GM04503 (cell line): ENCODE results near the gene KCNMA1.
"Not testable (repeated sequence)": the region's sequence is repeated elsewhere in the genome, so short reads cannot be mapped to it uniquely, and the experiment has no call there.

Experiments used
- DNase-seq: peaks from one replicate; pipeline ENCODE4 v3.0.0-alpha.2; 2012; ENCODE audit warnings: low read depth

KCNMA1 gene

GRCh38 chr10:77661674-77662073 lies 24.1 kb upstream of the KCNMA1 start:
- no peak for DNase-seq

DNA sequence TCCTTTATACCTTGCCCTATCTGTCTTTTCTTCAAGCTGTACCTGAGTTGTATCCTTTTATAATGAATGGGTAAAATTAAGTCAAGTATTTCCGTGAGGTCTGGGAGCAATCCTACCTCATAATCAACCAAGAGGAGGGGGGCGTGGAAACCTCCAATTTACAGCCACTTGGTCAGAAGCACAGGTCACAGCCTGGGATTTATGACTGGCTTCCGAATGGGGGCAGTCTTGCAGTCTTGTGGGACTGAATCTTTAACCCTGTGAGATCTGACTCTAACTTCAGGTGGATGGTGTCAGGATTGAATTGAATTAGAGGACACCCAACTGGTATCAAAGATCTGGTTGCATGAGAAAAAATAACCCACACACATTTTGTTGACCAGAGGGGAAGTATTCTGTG lies 23.5 kb upstream of the KCNMA1 start:
- DNase-seq: no peak

DNA sequence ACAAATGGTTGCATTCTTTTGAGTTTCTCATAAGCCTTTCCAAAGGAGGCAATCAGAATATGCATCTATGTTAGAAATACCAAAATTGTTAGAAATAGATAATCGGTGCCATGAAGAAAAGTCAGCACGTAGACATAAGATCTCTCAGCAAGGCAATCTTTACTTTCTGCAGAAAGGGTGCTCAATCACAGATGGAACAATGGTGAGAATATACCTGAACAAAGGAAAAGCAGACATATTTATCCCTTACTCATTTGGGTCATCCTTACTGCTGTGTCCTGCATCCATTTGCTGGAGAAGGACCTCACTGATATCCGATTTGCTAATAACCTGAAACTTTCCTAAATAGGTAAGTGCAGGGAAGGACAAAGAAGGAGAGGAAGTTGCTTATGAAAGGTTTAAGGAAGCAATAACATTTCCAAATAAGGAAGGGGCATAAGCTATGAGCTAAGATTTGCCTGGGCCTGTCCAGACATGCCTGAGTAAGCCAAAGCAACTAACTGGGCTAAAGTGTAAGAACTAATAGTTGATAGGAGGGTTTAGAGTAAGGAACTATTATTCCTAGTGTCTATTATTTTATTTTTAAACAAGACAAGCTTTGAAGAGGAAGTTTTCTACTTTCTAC lies 21.6 kb upstream of the KCNMA1 start:
- DNase-seq: not testable (repeated sequence)

- no peak for DNase-seq
Observed at GRCh38 chr10:77653210-77653609, 15.6 kb upstream of the KCNMA1 start.

DNA sequence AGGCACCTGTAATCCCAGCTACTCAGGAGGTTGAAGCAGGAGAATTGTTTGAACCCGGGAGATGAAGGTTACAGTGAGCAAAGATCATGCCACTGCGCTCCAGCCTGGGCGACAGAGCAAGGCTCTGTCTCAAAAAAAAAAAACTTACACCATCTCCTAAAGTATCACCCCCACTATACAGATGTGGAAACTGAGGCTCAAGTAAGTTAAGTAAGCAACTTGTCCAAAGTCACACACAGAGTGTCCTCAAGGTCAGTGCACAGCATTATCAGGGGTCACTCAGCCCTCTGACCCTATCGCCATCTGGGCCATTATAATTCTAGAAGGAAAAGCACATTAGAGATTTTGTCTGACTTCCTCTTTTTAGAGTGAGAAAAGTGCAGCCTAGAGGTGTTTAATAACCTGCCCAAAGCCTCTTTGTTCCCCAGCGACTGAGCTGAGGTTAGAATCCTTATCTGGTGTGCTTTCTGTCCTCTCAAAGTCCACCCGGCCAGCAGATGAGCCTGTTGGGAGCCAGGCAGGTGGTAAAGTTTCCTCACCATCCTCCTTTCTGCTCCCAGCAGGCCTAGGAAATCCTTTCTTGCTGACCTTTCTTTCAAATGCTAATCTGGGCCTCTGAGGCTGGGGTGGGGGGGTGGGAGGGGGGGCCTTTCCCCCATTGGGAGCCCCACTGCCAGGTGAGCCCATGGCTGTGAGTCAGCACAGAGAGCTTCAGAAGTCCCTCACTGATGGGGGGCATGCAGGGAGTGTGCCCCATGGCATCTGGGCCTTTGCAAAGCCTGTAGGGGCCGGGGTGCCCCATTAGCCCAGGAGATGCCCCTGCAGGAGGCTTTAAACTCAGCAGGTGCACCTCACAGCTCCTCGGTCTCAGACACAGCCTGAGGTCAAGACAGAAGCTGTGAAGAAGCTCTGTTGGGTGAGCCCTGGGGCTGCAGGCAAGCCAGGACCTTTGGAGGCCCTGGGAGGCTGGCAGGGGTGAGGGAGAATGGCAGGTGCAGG lies 12.0 kb upstream of the KCNMA1 start:
- DNase-seq: no peak

- no peak for DNase-seq
Observed at GRCh38 chr10:77648472-77648871, 10.9 kb upstream of the KCNMA1 start.

- DNase-seq: no peak
Observed at GRCh38 chr10:77647543-77648293, 10.1 kb upstream of the KCNMA1 start.

GRCh38 chr10:77644557-77645243 lies 7.1 kb upstream of the KCNMA1 start:
- DNase-seq: no peak

GRCh38 chr10:77643795-77644468 lies 6.3 kb upstream of the KCNMA1 start:
- DNase-seq: no peak

DNA sequence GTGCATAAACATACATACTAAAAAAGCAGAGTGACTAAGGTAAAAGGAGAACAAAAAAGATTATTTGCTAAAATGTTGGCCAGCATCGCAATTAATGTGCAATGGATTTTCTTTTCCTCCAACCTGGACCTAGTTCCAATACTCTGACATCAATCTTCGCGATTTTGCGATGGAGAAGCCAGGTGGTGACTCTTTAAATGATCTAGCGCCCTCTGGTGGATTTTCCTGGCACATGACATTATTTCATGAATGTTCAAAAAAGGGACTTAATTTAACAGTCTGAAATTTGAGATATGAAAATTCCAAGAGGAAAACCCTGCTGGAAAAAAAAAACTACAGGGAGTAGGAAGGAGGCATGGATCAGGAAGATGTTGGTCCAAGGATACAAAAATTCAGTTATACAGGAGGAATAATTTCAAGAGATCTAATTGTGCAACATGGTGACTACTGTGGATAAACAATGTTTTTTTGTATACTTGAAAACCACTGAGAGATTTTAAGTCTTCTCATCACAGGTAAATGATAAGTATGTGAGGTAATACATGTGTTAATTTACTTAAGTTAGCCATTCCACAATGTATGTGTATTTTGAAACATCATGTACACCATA lies 4.3 kb upstream of the KCNMA1 start:
- DNase-seq: no peak

GRCh38 chr10:77641344-77641743 lies 3.7 kb upstream of the KCNMA1 start:
- no peak for DNase-seq

DNA sequence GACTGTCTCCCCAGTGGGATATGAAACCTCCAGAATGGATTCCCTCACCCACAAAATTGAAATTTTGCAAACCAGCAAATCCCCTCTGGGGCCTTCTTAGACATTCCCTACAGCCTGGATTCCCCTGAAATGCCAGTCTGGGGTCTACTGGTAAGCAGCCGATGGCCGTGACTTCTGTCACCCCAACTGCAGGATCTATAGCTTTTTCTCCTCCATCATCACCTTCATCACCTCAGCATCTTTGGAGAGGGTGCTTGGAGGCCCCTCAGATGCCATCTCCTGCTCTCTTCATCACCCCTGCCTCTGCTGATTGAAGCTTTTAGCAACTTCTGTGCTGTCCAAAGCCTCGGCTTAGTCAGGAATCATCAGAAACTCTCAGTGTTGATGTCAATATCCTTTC lies 2.6 kb upstream of the KCNMA1 start:
- no peak for DNase-seq

- no peak for DNase-seq
Observed at GRCh38 chr10:77639756-77640155, 2.1 kb upstream of the KCNMA1 start.

DNA sequence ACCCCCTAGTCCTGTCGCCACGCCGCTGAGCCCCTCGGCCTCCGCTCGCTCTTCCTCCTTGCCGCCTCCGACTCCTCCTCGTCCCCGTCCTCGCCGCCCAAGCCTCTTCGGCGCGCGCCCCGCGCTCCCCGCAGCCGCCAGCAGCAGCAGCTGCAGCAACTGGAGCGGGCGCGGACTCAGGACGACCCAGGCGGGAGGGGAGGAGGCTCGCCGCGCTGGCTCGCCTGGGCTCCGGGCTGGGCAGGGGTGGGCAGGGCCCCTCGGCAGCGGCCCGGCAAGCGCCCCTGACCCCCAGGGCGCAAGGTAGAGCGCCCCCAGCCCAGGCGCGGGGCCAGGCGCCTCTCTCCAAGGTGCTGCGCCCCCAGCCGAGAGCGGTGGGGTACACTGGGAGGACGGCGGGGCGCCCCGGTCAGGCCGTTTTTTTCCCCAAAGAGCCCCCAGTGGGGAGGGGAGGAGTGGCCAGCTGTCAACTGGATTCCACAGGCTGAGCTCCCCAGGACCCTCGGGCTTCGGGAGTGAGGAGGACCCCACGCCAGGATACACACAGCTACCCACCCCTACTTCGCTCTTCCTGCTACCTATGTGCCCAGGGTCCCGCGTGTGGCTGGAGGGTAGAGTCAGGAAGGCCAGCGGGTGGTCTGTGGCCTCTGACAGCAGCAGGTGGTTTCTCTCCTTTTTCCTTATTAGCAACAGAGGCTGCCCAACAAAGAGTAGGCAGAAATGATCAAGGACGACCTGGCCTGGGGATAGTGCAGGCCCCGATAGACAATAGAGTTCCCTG lies 903 bp upstream of the KCNMA1 start:
- DNase-seq: no peak

DNA sequence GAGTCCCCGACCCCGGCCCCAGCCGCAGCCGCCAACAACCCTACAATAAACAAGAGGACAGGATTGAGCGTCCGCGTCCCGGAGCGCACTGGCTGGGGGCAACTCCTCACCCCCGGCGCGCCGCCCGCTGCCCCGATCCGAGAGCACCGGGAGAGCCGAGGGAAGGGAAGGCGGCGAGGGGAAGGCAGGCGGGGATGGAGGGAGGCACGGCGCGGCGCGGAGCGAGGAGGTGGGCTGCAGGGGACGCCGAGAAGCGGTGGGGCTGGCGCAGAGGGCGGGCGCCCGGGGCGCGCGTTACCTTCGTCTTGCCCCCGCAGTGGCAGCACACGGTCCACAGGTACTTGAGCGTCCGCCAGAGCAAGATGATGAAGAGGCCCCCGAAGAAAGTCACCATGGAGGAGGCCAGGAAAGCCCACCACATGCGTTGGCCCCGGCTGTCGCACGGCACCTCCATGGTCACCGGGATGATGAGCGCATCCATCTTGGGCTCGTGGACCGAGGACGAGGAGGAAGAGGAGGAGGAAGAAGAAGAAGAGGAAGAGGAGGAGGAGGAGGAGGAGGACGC lies 559 bp downstream of the KCNMA1 start:
- no peak for DNase-seq

DNA sequence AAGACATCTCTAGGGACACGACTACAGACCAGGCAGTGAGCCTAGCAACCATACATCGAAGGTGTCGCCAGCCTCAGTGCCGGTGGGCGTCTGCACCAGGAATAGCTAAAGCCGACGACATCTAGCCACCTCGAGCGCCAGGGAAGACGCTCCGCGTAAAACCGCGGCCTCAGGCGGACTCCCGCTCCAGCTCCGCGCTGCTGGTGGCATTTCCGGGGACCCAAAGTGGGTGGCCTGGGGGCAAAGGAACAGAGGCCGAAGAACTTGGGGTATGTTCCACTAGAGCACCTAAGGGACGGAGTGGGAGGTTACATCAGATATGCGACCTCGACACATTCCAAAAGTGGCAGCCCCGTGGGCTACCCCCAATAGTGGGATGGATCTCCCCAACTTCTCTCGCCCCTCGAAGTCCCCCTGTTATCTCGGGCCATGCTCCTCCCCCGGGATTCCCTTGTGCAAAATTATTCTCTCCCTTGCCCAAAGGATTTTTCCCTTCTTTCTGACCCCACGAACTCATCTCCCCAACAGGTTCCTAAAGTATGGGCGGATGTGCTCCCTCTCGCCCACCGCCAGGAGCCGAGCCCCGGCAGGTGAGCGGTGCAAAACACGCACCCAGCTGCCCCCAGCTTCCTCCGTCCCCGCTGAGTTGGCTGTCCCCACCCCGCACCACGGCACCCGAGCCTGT lies 1.2 kb downstream of the KCNMA1 start:
- no peak for DNase-seq

- no peak for DNase-seq
Observed at GRCh38 chr10:77635402-77636227, 2.0 kb downstream of the KCNMA1 start.

DNA sequence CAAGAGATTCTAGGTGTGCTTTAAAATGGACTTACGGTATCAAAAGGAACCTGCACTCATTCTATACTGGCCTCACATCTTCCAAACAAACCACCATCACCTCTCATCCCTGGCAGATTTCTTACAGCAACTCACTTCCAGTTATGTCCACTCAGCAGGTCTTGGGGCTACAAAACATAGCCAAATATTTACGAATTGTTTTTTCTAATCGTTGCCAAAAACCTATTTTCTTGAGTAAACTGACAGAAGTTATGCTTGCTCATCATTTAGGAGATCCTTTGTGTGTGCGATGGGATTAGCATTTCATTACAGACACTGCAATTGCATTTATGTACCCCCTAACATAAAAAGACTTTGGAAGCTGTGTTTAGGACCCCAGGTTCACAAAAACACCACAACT lies 2.7 kb downstream of the KCNMA1 start:
- no peak for DNase-seq
